Pancreas (tissue), 10 donors: ENCODE results near the gene DBN1. TPM values are rescaled to one million over a fixed set of nuclear protein-coding genes. Genes with fewer than 3 reads are reported as not detected.

Experiments
- ATAC-seq, 4 donors: fragments of 200-7000 bp; cut with Tn5 transposase; one replicate each; pipeline versions ENCODE4 v1.8.0 to v1.9.1; 2020; ENCODE audit warnings: mild to moderate bottlenecking in 4 of 4, moderate library complexity in 4 of 4
- DNase-seq, 6 donors: peaks; one replicate each; pipeline ENCODE4 v3.0.0-alpha.2; 2020
- FAIRE-seq: peaks from 2 replicates; lab custom pipeline; 2012; peaks lifted over from hg19 to GRCh38; lab: Jason Lieb, UNC
- H3K27ac ChIP-seq, 4 donors: fragments of 200-600 bp; sonication (generic); 1 replicate in 3 of 4; 2 replicates in 1 of 4; pipeline versions ENCODE4 v1.5.0 to v1.8.0; 2020
- H3K27me3 ChIP-seq, 4 donors: fragments of 200-600 bp; one replicate each; pipeline ENCODE4 v1.8.0; 2021
- H3K36me3 ChIP-seq, 3 donors: fragments of 200-600 bp; sonication (generic) in 1 of 3; one replicate each; pipeline versions ENCODE4 v1.5.0 to v1.8.0; 2020 to 2021
- H3K4me1 ChIP-seq, 3 donors: fragments of 200-600 bp; one replicate each; pipeline ENCODE4 v1.8.0; 2021
- H3K4me3 ChIP-seq, 4 donors: fragments of 200-600 bp; sonication (generic) in 2 of 4; one replicate each; pipeline versions ENCODE4 v1.5.0 to v1.8.0; 2020 to 2021
- H3K9me3 ChIP-seq, 4 donors: fragments of 200-600 bp; one replicate each; pipeline ENCODE4 v1.8.0; 2021
- CTCF ChIP-seq, 4 donors: fragments of 200-600 bp; sonication (generic) in 3 of 4; IDR thresholded peaks; one replicate each; pipeline versions ENCODE4 v1.5.0 to v1.8.0; 2021; ENCODE audit warnings: antibody characterized with exemption in 4 of 4
- WGBS, 2 donors: extraction: QIAGEN DNeasy Blood & Tissue Kit; methylation state at CpG; one replicate each; pipeline ENCODE4 v1.1.7; 2013; 5-methylcytosine and 5-hydroxymethylcytosine counted together
- intact Hi-C, 3 donors: fragments of 100-400 bp; cut with DNase I; formaldehyde crosslinking; loops; one replicate each; pipeline versions ENCODE4 v1.11.1 to v1.14.2; 2022
- polyA plus RNA-seq, 2 donors: library from polyadenylated mRNA; stranded (reverse); fragments of 200-250 nt; gene quantifications; one replicate each; pipeline ENCODE4 v1.2.3, GENCODE V29; 2013
- total RNA-seq, 6 donors: library from RNA; stranded (reverse); fragmentation: NEBNext Ultra II Directional in 4 of 6; extraction: Animal tissue kit (Norgen Biotek cat#: 25700) in 4 of 6; gene quantifications; one replicate each; pipeline versions ENCODE4 v1.2.1 to v1.2.4, GENCODE V29; 2021 to 2023
- donor health status: healthy with polysubstance abuse.
- donor health status: DM: no; HTN: no; CAD: no; lungs with moderate emphysema.
- donor health status: DM: no; HTN: no; CAD: no.
- donor health status: control.
- donor health status: control.
- donor health status: Bipolar disorder and iron deficiency.
- donor health status: DM: yes; HTN: yes; CAD: no.
- donor health status: DM: no; HTN: no; CAD: no.
- donor health status: DM: no; HTN: no; CAD: no.
- donor health status: DM: yes; HTN: yes; CAD: no.

Gene DBN1
- total RNA-seq (10 to 100 TPM; 10.2 to 38.2 (median 15.7) TPM), polyA plus RNA-seq (10 to 100 TPM; 17.1 to 29.2 TPM)

- Histone ChIP-seq H3K4me1 (peaks cover 0 to 6% (median 3%) of the 10 kb centered on the region in 3 donors), H3K9me3 (no peaks in the 10 kb centered on the region), H3K27ac (peak within 1 kb of the TSS in 1 of 4 donors; percentile 39), H3K27me3 (no peaks in the 10 kb centered on the region), H3K4me3 (peak within 1 kb of the TSS; percentile 49 to 65 (median 60)), H3K36me3 (no peaks in the 10 kb centered on the region)
- ATAC-seq (peak; percentile 68 to 84 (median 79)), FAIRE-seq (no peak), DNase-seq (peak in 4 of 6 donors; percentile 48 to 80 (median 72))
- TF ChIP-seq CTCF (IDR thresholded peaks at IDR 0.05), result no peak
- intact Hi-C loops, result no loop called here
- WGBS, 2 donors, result 2 to 3% methylated on average over 5 to 64 of the region's 69 CpGs
These were observed at the start of gene DBN1 for GRCh38 chr5:177473443-177474001. TSS of gene DBN1 (minus strand) at chr5:177473634. CDS start at chr5:177473521, 113 bp downstream.

- ATAC-seq, result no peak
- H3K4me3 ChIP-seq, result no peak overlapping the region
- WGBS, 2 donors, result 77 to 78% methylated on average over 2 of the region's 2 CpGs
- no peak overlapping the region for H3K27ac ChIP-seq
- H3K36me3 ChIP-seq, result peaks cover 0 to 40% (median 3%) of the 10 kb centered on the region in 3 donors
- H3K4me1 ChIP-seq, result peaks cover 0 to 2% (median under 1%) of the 10 kb centered on the region in 3 donors
- no peaks in the 10 kb centered on the region for H3K27me3 ChIP-seq
- no peaks in the 10 kb centered on the region for H3K9me3 ChIP-seq
- TF ChIP-seq CTCF (IDR thresholded peaks at IDR 0.05), result no peak
- DNase-seq, result peak in 1 of 6 donors; percentile 35
- intact Hi-C loops, result no loop called here
- FAIRE-seq, result no peak
These were observed 47.6 kb upstream of the DBN1 start for GRCh38 chr5:177520916-177521513.

GRCh38 chr5:177520271-177520670, 46.8 kb upstream of the DBN1 start:
- FAIRE-seq, result no peak

GRCh38 chr5:177519463-177520235, 46.2 kb upstream of the DBN1 start:
- peaks cover 0 to 26% (median 3%) of the 10 kb centered on the region in 3 donors for H3K36me3 ChIP-seq
- no peaks in the 10 kb centered on the region for H3K9me3 ChIP-seq
- no peak for TF ChIP-seq CTCF (IDR thresholded peaks at IDR 0.05)
- ATAC-seq (no peak), FAIRE-seq (no peak), DNase-seq (peak in 1 of 6 donors; percentile 27)
- no peaks in the 10 kb centered on the region for H3K27me3 ChIP-seq
- H3K27ac ChIP-seq, result no peak overlapping the region
- intact Hi-C loops, result no loop called here
- WGBS, 2 donors, result 80 to 83% methylated on average over 13 of the region's 13 CpGs
- H3K4me3 ChIP-seq, result no peak overlapping the region
- peaks cover 0 to 11% (median 4%) of the 10 kb centered on the region in 3 donors for H3K4me1 ChIP-seq

More at GRCh38 chr5:177520271-177520670, 46.8 kb upstream of the DBN1 start:
- Histone ChIP-seq H3K27ac (no peak overlapping the region), H3K36me3 (peaks cover 0 to 32% (median 3%) of the 10 kb centered on the region in 3 donors), H3K4me3 (no peak overlapping the region), H3K9me3 (no peaks in the 10 kb centered on the region), H3K4me1 (peaks cover 0 to 9% (median 4%) of the 10 kb centered on the region in 3 donors), H3K27me3 (no peaks in the 10 kb centered on the region)
- peak in 1 of 6 donors; percentile 34 for DNase-seq
- TF ChIP-seq CTCF (IDR thresholded peaks at IDR 0.05), result no peak
- no peak for ATAC-seq
- WGBS, 2 donors, result 87 to 90% methylated on average over 3 of the region's 3 CpGs
- intact Hi-C loops, result no loop called here
